H1 (cell line): ENCODE measurements around the gene PIAS4. TPM values are rescaled to one million over a fixed set of nuclear protein-coding genes. Genes with fewer than 3 reads are reported as not detected.
A peak's percentile ranks its signal among the peaks of the same experiment; 100 is the strongest.

Experiments
- CTCF ChIA-PET: fragments of 300-600 bp; sonication (Branson Sonifier 250); formaldehyde crosslinking; loops from one replicate; lab custom pipeline; 2021; ENCODE audit not compliant: partially characterized antibody; lab: Charles Lee
- POLR2A ChIA-PET: fragments of 300-600 bp; sonication (Branson Sonifier 250); formaldehyde crosslinking; loops from one replicate; lab custom pipeline; 2021; ENCODE audit warnings: inconsistent platforms; ENCODE audit not compliant: partially characterized antibody; lab: Charles Lee
- DNase-seq, 2 experiments: peaks; one replicate each; pipeline versions ENCODE4 v3.0.0 to v3.0.0-alpha.2; 2010 to 2022; ENCODE audit warnings: low spot score in 2 of 2, low read depth in 1 of 2, mixed read lengths in 1 of 2
- FAIRE-seq: peaks from 2 replicates; lab custom pipeline; 2011; peaks lifted over from hg19 to GRCh38; lab: Jason Lieb, UNC
- H2AFZ ChIP-seq: 2 replicates; pipeline ENCODE4 v1.8.1; 2012; ENCODE audit warnings: low read length, inconsistent platforms
- H2AK5ac ChIP-seq: 2 replicates; pipeline ENCODE4 v1.6.1; 2013; ENCODE audit warnings: low read depth, low read length
- H2BK120ac ChIP-seq: replicated peaks from 2 replicates; pipeline ENCODE3; 2013; ENCODE audit warnings: low read depth, low read length, inconsistent platforms
- H2BK12ac ChIP-seq: 2 replicates; pipeline ENCODE4 v1.6.1; 2013; ENCODE audit warnings: low read depth, low read length
- H2BK15ac ChIP-seq: 2 replicates; pipeline ENCODE4 v1.6.1; 2013; ENCODE audit warnings: low read length
- H2BK20ac ChIP-seq: 2 replicates; pipeline ENCODE4 v1.6.1; 2013; ENCODE audit warnings: low read length
- H2BK5ac ChIP-seq: 2 replicates; pipeline ENCODE4 v1.6.1; 2013; ENCODE audit warnings: low read depth, low read length
- H3K14ac ChIP-seq: 2 replicates; pipeline ENCODE4 v1.6.1; 2013; ENCODE audit warnings: inconsistent platforms; ENCODE audit not compliant: insufficient read length
- H3K18ac ChIP-seq: 2 replicates; pipeline ENCODE4 v1.6.1; 2013; ENCODE audit warnings: low read length; ENCODE audit errors: extremely low read depth
- H3K23ac ChIP-seq: 2 replicates; pipeline ENCODE4 v1.6.1; 2013; ENCODE audit warnings: inconsistent platforms; ENCODE audit not compliant: insufficient read length
- H3K23me2 ChIP-seq: 2 replicates; pipeline ENCODE4 v1.6.1; 2013; ENCODE audit warnings: low read depth, low read length
- H3K27ac ChIP-seq: 2 replicates; pipeline ENCODE4 v1.6.1; 2011; ENCODE audit warnings: low read depth, low read length, inconsistent platforms
- H3K27me3 ChIP-seq, 4 experiments: replicated peaks in 1 of 4; 1 replicate in 1 of 4; 2 replicates in 3 of 4; pipeline versions ENCODE4 v1.6.1 to v1.8.1; 2011 to 2013; ENCODE audit warnings: low read length in 3 of 4, mild to moderate bottlenecking in 3 of 4, inconsistent platforms in 2 of 4, mixed read lengths in 2 of 4, moderate library complexity in 1 of 4; ENCODE audit not compliant: control insufficient read depth in 3 of 4, insufficient read depth in 3 of 4; ENCODE audit errors: extremely low read depth in 1 of 4
- H3K36me3 ChIP-seq, 4 experiments: 2 replicates each; pipeline versions ENCODE4 v1.6.1 to v1.8.1; 2011 to 2013; ENCODE audit warnings: mild to moderate bottlenecking in 4 of 4, low read length in 3 of 4, moderate library complexity in 2 of 4, control low read depth in 1 of 4, inconsistent platforms in 1 of 4; ENCODE audit not compliant: insufficient read depth in 4 of 4, control insufficient read depth in 2 of 4
- H3K4ac ChIP-seq: replicated peaks from 2 replicates; pipeline ENCODE3; 2013; ENCODE audit warnings: low read length, low read depth, mixed read lengths, inconsistent platforms; ENCODE audit not compliant: insufficient read length
- H3K4me1 ChIP-seq, 4 experiments: replicated peaks in 1 of 4; 1 replicate in 1 of 4; 2 replicates in 3 of 4; pipeline versions ENCODE4 v1.6.1 to v1.8.1; 2011 to 2013; ENCODE audit warnings: low read length in 3 of 4, inconsistent platforms in 2 of 4, mixed read lengths in 1 of 4; ENCODE audit not compliant: insufficient read depth in 4 of 4, control insufficient read depth in 3 of 4
- H3K4me2 ChIP-seq, 2 experiments: 2 replicates each; pipeline versions ENCODE4 v1.6.1 to v1.8.1; 2011 to 2013; ENCODE audit warnings: low read depth in 2 of 2, low read length in 2 of 2, control low read depth in 1 of 2, inconsistent platforms in 1 of 2, mild to moderate bottlenecking in 1 of 2; ENCODE audit not compliant: insufficient read depth in 1 of 2
- H3K4me3 ChIP-seq, 4 experiments: fragments of 200-600, 300-600 bp in 1 of 4; sonication (generic), shearing (Covaris generic), sonication (Bioruptor Twin) in 1 of 4; 2 replicates each; pipeline versions ENCODE4 v1.5.1 to v1.8.1; 2011 to 2016; ENCODE audit warnings: low read length in 4 of 4, low read depth in 3 of 4, control low read depth in 2 of 4, inconsistent platforms in 2 of 4, mild to moderate bottlenecking in 2 of 4, mixed read lengths in 1 of 4, moderate library complexity in 1 of 4; ENCODE audit not compliant: insufficient read depth in 2 of 4; ENCODE audit errors: extremely low read depth in 1 of 4
- H3K56ac ChIP-seq: replicated peaks from 2 replicates; pipeline ENCODE3; 2013; ENCODE audit warnings: low read depth, mild to moderate bottlenecking, mixed read lengths, low read length, inconsistent platforms; ENCODE audit not compliant: insufficient read length
- H3K79me1 ChIP-seq: 2 replicates; pipeline ENCODE4 v1.6.1; 2013; ENCODE audit warnings: low read depth, low read length, control low read depth
- H3K79me2 ChIP-seq, 2 experiments: 2 replicates each; pipeline versions ENCODE4 v1.6.1 to v1.8.1; 2012 to 2013; ENCODE audit warnings: low read length in 2 of 2, mild to moderate bottlenecking in 2 of 2, inconsistent platforms in 1 of 2; ENCODE audit not compliant: insufficient read depth in 2 of 2, control insufficient read depth in 1 of 2
- H3K9ac ChIP-seq, 4 experiments: replicated peaks in 1 of 4; 1 replicate in 1 of 4; 2 replicates in 3 of 4; pipeline versions ENCODE4 v1.6.1 to v1.8.1; 2011 to 2013; ENCODE audit warnings: low read depth in 3 of 4, low read length in 3 of 4, control low read depth in 2 of 4, mild to moderate bottlenecking in 2 of 4, moderate library complexity in 2 of 4, inconsistent platforms in 1 of 4; ENCODE audit errors: extremely low read depth in 1 of 4
- H3K9me3 ChIP-seq, 2 experiments: 2 replicates each; pipeline versions ENCODE4 v1.6.1 to v1.8.1; 2012 to 2013; ENCODE audit warnings: mild to moderate bottlenecking in 2 of 2, moderate library complexity in 2 of 2, control low read depth in 1 of 2, inconsistent platforms in 1 of 2, low read depth in 1 of 2, low read length in 1 of 2, mixed read lengths in 1 of 2; ENCODE audit not compliant: insufficient read depth in 2 of 2
- H4K20me1 ChIP-seq, 2 experiments: replicated peaks in 1 of 2; 2 replicates each; pipeline versions ENCODE3 to v1.8.1; 2011 to 2013; ENCODE audit warnings: inconsistent platforms in 2 of 2, low read length in 2 of 2, mild to moderate bottlenecking in 1 of 2; ENCODE audit not compliant: insufficient read depth in 2 of 2, control insufficient read depth in 1 of 2
- H4K5ac ChIP-seq: 2 replicates; pipeline ENCODE4 v1.6.1; 2013; ENCODE audit warnings: low read length, low read depth, mixed read lengths, inconsistent platforms; ENCODE audit not compliant: insufficient read length
- H4K8ac ChIP-seq: 2 replicates; pipeline ENCODE4 v1.8.0; 2013; ENCODE audit warnings: mild to moderate bottlenecking, moderate library complexity, low read length, inconsistent platforms; ENCODE audit not compliant: insufficient read depth; ENCODE audit errors: extremely low read depth
- H4K91ac ChIP-seq: replicated peaks from 2 replicates; pipeline ENCODE3; 2013; ENCODE audit warnings: low read length, mixed read lengths, inconsistent platforms; ENCODE audit not compliant: insufficient read length
- BACH1 ChIP-seq: IDR thresholded peaks from 2 replicates; pipeline ENCODE4 v1.6.1; 2012; ENCODE audit warnings: low read length, improper control_type of control experiment
- GABPA ChIP-seq: IDR thresholded peaks from 2 replicates; pipeline ENCODE4 v1.6.1; 2011; ENCODE audit warnings: mild to moderate bottlenecking, low read length, moderate library complexity, borderline replicate concordance; ENCODE audit not compliant: insufficient read depth
- GTF2F1 ChIP-seq: IDR thresholded peaks from 2 replicates; pipeline ENCODE4 v1.6.1; 2012; ENCODE audit warnings: low read depth, low read length, improper control_type of control experiment, borderline replicate concordance
- JUND ChIP-seq: IDR thresholded peaks from 2 replicates; pipeline ENCODE4 v1.6.1; 2011; ENCODE audit warnings: mild to moderate bottlenecking, improper control_type of control experiment, low read length
- MAFK ChIP-seq: IDR thresholded peaks from 2 replicates; pipeline ENCODE4 v1.6.1; 2012; ENCODE audit warnings: low read depth, mild to moderate bottlenecking, improper control_type of control experiment, low read length
- NRF1 ChIP-seq: IDR thresholded peaks from 2 replicates; pipeline ENCODE4 v1.6.1; 2011; ENCODE audit warnings: mild to moderate bottlenecking, low read depth, low read length, improper control_type of control experiment
- POLR2A ChIP-seq, 2 experiments: IDR thresholded peaks; 1 replicate in 1 of 2; 2 replicates in 1 of 2; pipeline ENCODE4 v1.6.1; 2011; ENCODE audit warnings: low read depth in 2 of 2, low read length in 2 of 2, mild to moderate bottlenecking in 2 of 2; ENCODE audit errors: control extremely low read depth in 1 of 2
- POLR2AphosphoS5 ChIP-seq: IDR thresholded peaks from 2 replicates; pipeline ENCODE4 v1.6.1; 2011; ENCODE audit warnings: low read depth, low read length
- RNF2 ChIP-seq: fragments of 200-900, 300-1000 bp; sonication (generic); IDR thresholded peaks from 2 replicates; pipeline ENCODE4 v1.7.1; 2016; ENCODE audit warnings: borderline replicate concordance, low read depth, mild to moderate bottlenecking, antibody characterized with exemption, low read length; ENCODE audit not compliant: poor library complexity, severe bottlenecking; ENCODE audit errors: missing control alignments
- WGBS, 2 experiments: shearing (Covaris generic) in 1 of 2; methylation state at CpG; one replicate each; pipeline versions ENCODE4 v1.1.6 to v1.1.7; 2013 to 2015; ENCODE audit warnings: low lambda C conversion rate in 2 of 2, mixed read lengths in 2 of 2, inconsistent platforms in 1 of 2, low coverage in 1 of 2, missing lambda C conversion rate in 1 of 2; ENCODE audit not compliant: insufficient replicate concordance in 2 of 2, insufficient coverage in 1 of 2, insufficient read length in 1 of 2; ENCODE audit errors: extremely low coverage in 1 of 2, missing lambda C conversion rate in 1 of 2; 5-methylcytosine and 5-hydroxymethylcytosine counted together
- polyA plus RNA-seq, 7 experiments: library from polyadenylated mRNA; depleted of rRNA in 3 of 7; stranded (reverse) in 5 of 7; unstranded in 2 of 7; fragments of >200 nt in 5 of 7; fragments of 200-250 nt in 2 of 7; gene quantifications; 1 replicate in 5 of 7; 2 replicates in 1 of 7; 4 replicates in 1 of 7; pipeline versions ENCODE4 v1.2.1 to v1.2.3, GENCODE V29; 2011 to 2013; ENCODE audit warnings: missing spikeins in 2 of 7, mixed read lengths in 2 of 7
- total RNA-seq: library from RNA; stranded (reverse); fragmentation: NEBNext Ultra II Directional; extraction: Animal tissue kit (Norgen Biotek cat#: 25700); gene quantifications from 2 replicates; pipeline ENCODE4 v1.2.1, GENCODE V29; 2021
- TF ChIP-seq, protein P1 (sequence below): IDR thresholded peaks from 2 replicates; pipeline ENCODE4 v1.6.1; 2012; ENCODE audit warnings: inconsistent platforms
- TF ChIP-seq, protein P2 (sequence below): IDR thresholded peaks from 2 replicates; pipeline ENCODE4 v1.6.1; 2012; ENCODE audit warnings: low read length, inconsistent platforms

Gene PIAS4
- total and polyA plus RNA-seq, 2 of the 8 experiments (the other 6 are each of a cell fraction or from before 2014, with no cell fraction given): 30.2 to 51.4 TPM

DNA sequence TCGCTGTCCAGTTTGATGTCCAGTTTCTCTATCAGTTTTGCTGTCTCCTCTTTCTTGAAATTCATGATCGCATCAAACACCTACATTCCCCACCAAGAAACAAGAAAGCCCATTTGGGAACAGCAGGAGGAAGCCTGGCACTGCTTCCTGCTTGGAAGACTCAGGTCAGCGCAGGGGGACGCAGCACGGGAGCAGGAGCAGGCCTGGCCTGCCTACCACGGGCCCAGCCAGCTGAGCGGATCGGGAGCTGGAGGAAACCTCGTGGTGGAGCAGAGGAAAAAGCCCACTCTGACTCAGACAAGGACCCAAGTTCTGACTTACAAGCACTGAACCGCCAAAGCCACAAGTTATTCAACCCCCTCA, 26.2 kb upstream of the PIAS4 start:
- Histone ChIP-seq H3K9me3 (no peaks in the 10 kb centered on the region), H2BK120ac (no peak overlapping the region), H3K23ac (no peak overlapping the region), H3K4me3 (no peak overlapping the region), H2AK5ac (no peak overlapping the region), H2BK5ac (peak overlapping the region; percentile 4; the same call in 1 of the 2 replicates), H3K4me1 (peaks cover 2 to 13% (median 9%) of the 10 kb centered on the region in 4 experiments), H3K23me2 (peaks cover 8% of the 10 kb centered on the region), H4K91ac (no peak overlapping the region), H3K27me3 (no peaks in the 10 kb centered on the region), H3K18ac (no peak overlapping the region), H3K79me1 (peaks cover 20% of the 10 kb centered on the region), H3K14ac (no peak overlapping the region), H4K5ac (no peak overlapping the region)
- POLR2A ChIA-PET: interaction anchor here (0.6 to 12.0 kb wide), 12 partner anchors 8 to 202 kb away, joined by 3 to 870 read pairs (median 4); partner anchors contain the start of genes ATCAY, DAPK3, NMRK2 and PIAS4
- WGBS, 2 experiments: 91% methylated on average over 10 of the region's 10 CpGs; no CpG with 5 or more reads in 1 of the 2 experiments
- TF ChIP-seq POLR2AphosphoS5 (peak; percentile 17; the same call in 1 of the 2 replicates), JUND (no peak), RNF2 (no peak), NRF1 (no peak), GABPA (no peak), MAFK (no peak), POLR2A (IDR thresholded peaks at IDR 0.05; ENCODE audit: control extremely low read depth in 1 of 2, low read depth in 2 of 2, low read length in 2 of 2) (peak; percentile 10 to 74; a peak in 2 of 3 replicates), BACH1 (no peak), GTF2F1 (no peak)
- TF ChIP-seq, protein P1, sequence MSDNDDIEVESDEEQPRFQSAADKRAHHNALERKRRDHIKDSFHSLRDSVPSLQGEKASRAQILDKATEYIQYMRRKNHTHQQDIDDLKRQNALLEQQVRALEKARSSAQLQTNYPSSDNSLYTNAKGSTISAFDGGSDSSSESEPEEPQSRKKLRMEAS: no peak
- TF ChIP-seq, protein P2, sequence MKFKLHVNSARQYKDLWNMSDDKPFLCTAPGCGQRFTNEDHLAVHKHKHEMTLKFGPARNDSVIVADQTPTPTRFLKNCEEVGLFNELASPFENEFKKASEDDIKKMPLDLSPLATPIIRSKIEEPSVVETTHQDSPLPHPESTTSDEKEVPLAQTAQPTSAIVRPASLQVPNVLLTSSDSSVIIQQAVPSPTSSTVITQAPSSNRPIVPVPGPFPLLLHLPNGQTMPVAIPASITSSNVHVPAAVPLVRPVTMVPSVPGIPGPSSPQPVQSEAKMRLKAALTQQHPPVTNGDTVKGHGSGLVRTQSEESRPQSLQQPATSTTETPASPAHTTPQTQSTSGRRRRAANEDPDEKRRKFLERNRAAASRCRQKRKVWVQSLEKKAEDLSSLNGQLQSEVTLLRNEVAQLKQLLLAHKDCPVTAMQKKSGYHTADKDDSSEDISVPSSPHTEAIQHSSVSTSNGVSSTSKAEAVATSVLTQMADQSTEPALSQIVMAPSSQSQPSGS: no peak; the same call in none of the 2 replicates
- TF ChIP-seq, all 59 proteins: peak for 2
- no peak for DNase-seq
- Histone ChIP-seq H3K4me2 (no peak overlapping the region), H3K36me3 (peaks cover 73 to 83% (median 78%) of the 10 kb centered on the region in 4 experiments), H4K20me1 (peaks cover 78 to 80% of the 10 kb centered on the region in 2 experiments), H3K27ac (peak overlapping the region; percentile 29; the same call in 1 of the 2 replicates), H3K4ac (no peak overlapping the region), H2BK15ac (no peak overlapping the region), H2AFZ (no peak overlapping the region), H2BK12ac (no peak overlapping the region), H2BK20ac (no peak overlapping the region), H4K8ac (peak overlapping the region; percentile 91; the same call in 1 of the 2 replicates), H3K9ac (no peak overlapping the region; a peak in 1 of 7 replicates), H3K79me2 (peaks cover 19 to 68% of the 10 kb centered on the region in 2 experiments), H3K56ac (no peak overlapping the region)
- no peak for FAIRE-seq
- CTCF ChIA-PET: interaction anchor here (0.6 kb wide), 1 partner anchor 440 kb away, joined by 3 read pairs; no protein-coding TSS in a partner anchor
